ENCODE data around the gene IGF2BP2. TPM values are rescaled to one million over a fixed set of nuclear protein-coding genes. Genes with fewer than 3 reads are reported as not detected.
"Not testable (repeated sequence)": the region's sequence is repeated elsewhere in the genome, so short reads cannot be mapped to it uniquely, and the experiment has no call there.

Gene IGF2BP2
- total RNA-seq, 1 experiment from 2014 or later: 42.2 TPM

GRCh38 chr3:185657691-185658503 is 166.9 kb downstream of the IGF2BP2 start:
- no peak for DNase-seq (ENCODE audit: low spot score)
- in situ Hi-C loops (cut with HindIII; ENCODE audit: low sequenced_read_pairs): no loop called here

GRCh38 chr3:185657211-185657610 is 167.6 kb downstream of the IGF2BP2 start:
- in situ Hi-C loops (cut with HindIII; ENCODE audit: low sequenced_read_pairs): no loop called here
- no peak for DNase-seq (ENCODE audit: low spot score)

GRCh38 chr3:185656321-185656840 is 168.5 kb downstream of the IGF2BP2 start:
- in situ Hi-C loops (cut with HindIII; ENCODE audit: low sequenced_read_pairs): no loop called here
- DNase-seq (ENCODE audit: low spot score): no peak

GRCh38 chr3:185655426-185656320 is 169.2 kb downstream of the IGF2BP2 start:
- DNase-seq (ENCODE audit: low spot score): no peak
- in situ Hi-C loops (cut with HindIII; ENCODE audit: low sequenced_read_pairs): no loop called here

GRCh38 chr3:185654758-185655145 is 170.1 kb downstream of the IGF2BP2 start:
- in situ Hi-C loops (cut with HindIII; ENCODE audit: low sequenced_read_pairs): no loop called here

GRCh38 chr3:185653949-185654757 is 170.7 kb downstream of the IGF2BP2 start:
- in situ Hi-C loops (cut with HindIII; ENCODE audit: low sequenced_read_pairs): no loop called here
- no peak for DNase-seq (ENCODE audit: low spot score)

More at GRCh38 chr3:185654758-185655145, 170.1 kb downstream of the IGF2BP2 start:
- no peak for DNase-seq (ENCODE audit: low spot score)

GRCh38 chr3:185651971-185652370 is 172.9 kb downstream of the IGF2BP2 start:
- DNase-seq (ENCODE audit: low spot score): no peak
- in situ Hi-C loops (cut with HindIII; ENCODE audit: low sequenced_read_pairs): no loop called here

- DNase-seq (ENCODE audit: low spot score): no peak
- in situ Hi-C loops (cut with HindIII; ENCODE audit: low sequenced_read_pairs): no loop called here
Observed at GRCh38 chr3:185649414-185649813, 175.4 kb downstream of the IGF2BP2 start.

GRCh38 chr3:185648396-185648795 is 176.4 kb downstream of the IGF2BP2 start:
- in situ Hi-C loops (cut with HindIII; ENCODE audit: low sequenced_read_pairs): no loop called here
- DNase-seq (ENCODE audit: low spot score): no peak

GRCh38 chr3:185647880-185648210 is 177.0 kb downstream of the IGF2BP2 start:
- in situ Hi-C loops (cut with HindIII; ENCODE audit: low sequenced_read_pairs): no loop called here
- no peak for DNase-seq (ENCODE audit: low spot score)

GRCh38 chr3:185647134-185647879 is 177.5 kb downstream of the IGF2BP2 start:
- no peak for DNase-seq (ENCODE audit: low spot score)
- in situ Hi-C loops (cut with HindIII; ENCODE audit: low sequenced_read_pairs): no loop called here

- in situ Hi-C loops (cut with HindIII; ENCODE audit: low sequenced_read_pairs): no loop called here
- DNase-seq (ENCODE audit: low spot score): no peak
Observed at GRCh38 chr3:185646382-185647133, 178.3 kb downstream of the IGF2BP2 start.

GRCh38 chr3:185645596-185646381 is 179.1 kb downstream of the IGF2BP2 start:
- in situ Hi-C loops (cut with HindIII; ENCODE audit: low sequenced_read_pairs): no loop called here
- DNase-seq (ENCODE audit: low spot score): no peak

- in situ Hi-C loops (cut with HindIII; ENCODE audit: low sequenced_read_pairs); DNase-seq (ENCODE audit: low spot score): not testable (repeated sequence)
Observed at GRCh38 chr3:185645191-185645590, 179.7 kb downstream of the IGF2BP2 start.

- DNase-seq (ENCODE audit: low spot score): no peak
- in situ Hi-C loops (cut with HindIII; ENCODE audit: low sequenced_read_pairs): no loop called here
Observed at GRCh38 chr3:185640308-185640707, 184.5 kb downstream of the IGF2BP2 start.

GRCh38 chr3:185639632-185640206 is 185.1 kb downstream of the IGF2BP2 start:
- DNase-seq (ENCODE audit: low spot score): no peak
- in situ Hi-C loops (cut with HindIII; ENCODE audit: low sequenced_read_pairs): no loop called here

- in situ Hi-C loops (cut with HindIII; ENCODE audit: low sequenced_read_pairs): not testable (repeated sequence)
Observed at GRCh38 chr3:185638651-185639050, 186.2 kb downstream of the IGF2BP2 start.

More at GRCh38 chr3:185638651-185639050, 186.2 kb downstream of the IGF2BP2 start:
- not testable (repeated sequence) for DNase-seq (ENCODE audit: low spot score)

All from G401 (cell line).